NCI-H2196 treated with DMSO at 0.1 percent for 48 hours (cell line): ENCODE measurements around the gene SYVN1.
"Not testable (repeated sequence)": the region's sequence is repeated elsewhere in the genome, so short reads cannot be mapped to it uniquely, and the experiment has no call there.

Source experiments
- DNase-seq: peaks from one replicate; lab custom pipeline; 2025; ENCODE audit not compliant: unreplicated experiment; lab: John Stamatoyannopoulos, UW

Gene SYVN1

GRCh38 chr11:65134240-65134951, at the start of gene SYVN1:
Gene SYVN1 (minus strand): TSS chr11:65134519. CDS start chr11:65133601, 918 bp downstream.
- DNase-seq = peak; percentile 88

- no peak for DNase-seq
These were observed 49.0 kb upstream of the SYVN1 start for GRCh38 chr11:65183201-65183891.

- peak; percentile 13 for DNase-seq
These were observed 48.2 kb upstream of the SYVN1 start for GRCh38 chr11:65182258-65183170.

- peak; percentile 51 for DNase-seq
These were observed 47.4 kb upstream of the SYVN1 start, which contains the start of gene CAPN1 for GRCh38 chr11:65181569-65182257. Gene CAPN1 (plus strand): TSS chr11:65181928. CDS start chr11:65182702, 774 bp downstream.

GRCh38 chr11:65180877-65181568, 46.7 kb upstream of the SYVN1 start:
- peak; percentile 21 for DNase-seq

GRCh38 chr11:65174571-65175010, 40.3 kb upstream of the SYVN1 start:
- not testable (repeated sequence) for DNase-seq

- DNase-seq = no peak
These were observed 38.3 kb upstream of the SYVN1 start for GRCh38 chr11:65172600-65172999.

- DNase-seq = no peak
These were observed 35.8 kb upstream of the SYVN1 start, which contains the start of gene SPDYC for GRCh38 chr11:65170058-65170534. Gene SPDYC (plus strand): TSS chr11:65170233. CDS start chr11:65171358, 1,125 bp downstream.

- no peak for DNase-seq
These were observed 34.9 kb upstream of the SYVN1 start for GRCh38 chr11:65169164-65169641.

- no peak for DNase-seq
These were observed 33.3 kb upstream of the SYVN1 start for GRCh38 chr11:65167656-65168055.

- no peak for DNase-seq
These were observed 32.6 kb upstream of the SYVN1 start for GRCh38 chr11:65166893-65167292.

- DNase-seq = no peak
These were observed 31.3 kb upstream of the SYVN1 start for GRCh38 chr11:65165410-65166317.

GRCh38 chr11:65163684-65164083, 29.4 kb upstream of the SYVN1 start:
- DNase-seq = no peak

GRCh38 chr11:65160643-65161042, 26.3 kb upstream of the SYVN1 start:
- DNase-seq = no peak

GRCh38 chr11:65159012-65159411, 24.7 kb upstream of the SYVN1 start:
- DNase-seq = no peak

GRCh38 chr11:65157336-65157735, 23.0 kb upstream of the SYVN1 start:
- no peak for DNase-seq

- DNase-seq = no peak
These were observed 22.6 kb upstream of the SYVN1 start for GRCh38 chr11:65156926-65157325.

GRCh38 chr11:65156256-65156655, 21.9 kb upstream of the SYVN1 start:
- DNase-seq = no peak

GRCh38 chr11:65152122-65152521, 17.8 kb upstream of the SYVN1 start:
- DNase-seq = no peak
